Measurements from ENCODE around the gene WDR88. TPM values are rescaled to one million over a fixed set of nuclear protein-coding genes. Genes with fewer than 3 reads are reported as not detected.
"Not testable (repeated sequence)": the region's sequence is repeated elsewhere in the genome, so short reads cannot be mapped to it uniquely, and the experiment has no call there.

WDR88 gene
- total RNA-seq, 1 donor from 2014 or later = not detected

- Mint-ChIP-seq H3K4me1 (ENCODE audit: unreplicated experiment) (no peaks in the 10 kb centered on the region), H3K27me3 (ENCODE audit: unreplicated experiment) (peaks cover 4% of the 10 kb centered on the region), H3K9me3 (ENCODE audit: unreplicated experiment) (no peaks in the 10 kb centered on the region), H3K27ac (ENCODE audit: unreplicated experiment) (no peak overlapping the region), H3K36me3 (ENCODE audit: low read depth, unreplicated experiment) (no peaks in the 10 kb centered on the region), H3K4me3 (ENCODE audit: unreplicated experiment) (no peak overlapping the region)
- no peak for TF ChIP-seq CTCF (IDR thresholded peaks at IDR 0.05; ENCODE audit: unreplicated experiment)
- no peak for DNase-seq (ENCODE audit: low spot score)
Measured at GRCh38 chr19:33187183-33187540, 55.2 kb downstream of the WDR88 start.

GRCh38 chr19:33189453-33189852 is 57.5 kb downstream of the WDR88 start:
- H3K27me3 Mint-ChIP-seq (ENCODE audit: unreplicated experiment) = peaks cover 7% of the 10 kb centered on the region
- no peaks in the 10 kb centered on the region for H3K4me1 Mint-ChIP-seq (ENCODE audit: unreplicated experiment)
- TF ChIP-seq CTCF (IDR thresholded peaks at IDR 0.05; ENCODE audit: unreplicated experiment) = no peak
- H3K9me3 Mint-ChIP-seq (ENCODE audit: unreplicated experiment) = no peaks in the 10 kb centered on the region
- no peak for DNase-seq (ENCODE audit: low spot score)
- no peak overlapping the region for H3K27ac Mint-ChIP-seq (ENCODE audit: unreplicated experiment)
- H3K36me3 Mint-ChIP-seq (ENCODE audit: low read depth, unreplicated experiment) = no peaks in the 10 kb centered on the region
- H3K4me3 Mint-ChIP-seq (ENCODE audit: unreplicated experiment) = no peak overlapping the region

GRCh38 chr19:33191092-33191491 is 59.2 kb downstream of the WDR88 start:
- DNase-seq (ENCODE audit: low spot score); H3K4me3 Mint-ChIP-seq (ENCODE audit: unreplicated experiment); H3K36me3 Mint-ChIP-seq (ENCODE audit: low read depth, unreplicated experiment); H3K27me3 Mint-ChIP-seq (ENCODE audit: unreplicated experiment); H3K9me3 Mint-ChIP-seq (ENCODE audit: unreplicated experiment); H3K27ac Mint-ChIP-seq (ENCODE audit: unreplicated experiment); H3K4me1 Mint-ChIP-seq (ENCODE audit: unreplicated experiment): not testable (repeated sequence)

GRCh38 chr19:33191501-33191900 is 59.6 kb downstream of the WDR88 start:
- H3K4me1 Mint-ChIP-seq (ENCODE audit: unreplicated experiment) = no peaks in the 10 kb centered on the region
- TF ChIP-seq CTCF (IDR thresholded peaks at IDR 0.05; ENCODE audit: unreplicated experiment) = no peak
- no peak overlapping the region for H3K4me3 Mint-ChIP-seq (ENCODE audit: unreplicated experiment)
- peaks cover 7% of the 10 kb centered on the region for H3K27me3 Mint-ChIP-seq (ENCODE audit: unreplicated experiment)
- no peak overlapping the region for H3K27ac Mint-ChIP-seq (ENCODE audit: unreplicated experiment)
- no peak for DNase-seq (ENCODE audit: low spot score)
- H3K36me3 Mint-ChIP-seq (ENCODE audit: low read depth, unreplicated experiment) = no peaks in the 10 kb centered on the region
- H3K9me3 Mint-ChIP-seq (ENCODE audit: unreplicated experiment) = no peaks in the 10 kb centered on the region

- H3K4me1 Mint-ChIP-seq (ENCODE audit: unreplicated experiment) = no peaks in the 10 kb centered on the region
- H3K27ac Mint-ChIP-seq (ENCODE audit: unreplicated experiment) = no peak overlapping the region
- peaks cover 9% of the 10 kb centered on the region for H3K27me3 Mint-ChIP-seq (ENCODE audit: unreplicated experiment)
- TF ChIP-seq CTCF (IDR thresholded peaks at IDR 0.05; ENCODE audit: unreplicated experiment) = no peak
- no peak for DNase-seq (ENCODE audit: low spot score)
- H3K36me3 Mint-ChIP-seq (ENCODE audit: low read depth, unreplicated experiment) = no peaks in the 10 kb centered on the region
- no peaks in the 10 kb centered on the region for H3K9me3 Mint-ChIP-seq (ENCODE audit: unreplicated experiment)
- no peak overlapping the region for H3K4me3 Mint-ChIP-seq (ENCODE audit: unreplicated experiment)
Measured at GRCh38 chr19:33192010-33192409, 60.1 kb downstream of the WDR88 start.

All from endothelial cell (in vitro differentiated cells).